GM12891 (cell line): ENCODE results near the gene CMKLR1.

Experiments used
- DNase-seq: peaks from one replicate; pipeline ENCODE4 v3.0.0; 2011; ENCODE audit warnings: low spot score; ENCODE audit not compliant: insufficient read length
- FAIRE-seq: peaks from 2 replicates; lab custom pipeline; 2011; peaks lifted over from hg19 to GRCh38; lab: Jason Lieb, UNC
- PAX5 ChIP-seq: IDR thresholded peaks from 2 replicates; pipeline ENCODE4 v1.6.1; 2011; ENCODE audit warnings: low read length, moderate library complexity, mild to moderate bottlenecking; ENCODE audit not compliant: insufficient read depth, severe bottlenecking
- POLR2A ChIP-seq: IDR thresholded peaks from 2 replicates; pipeline ENCODE4 v1.6.1; 2011; ENCODE audit warnings: low read depth, low read length, control low read depth
- POLR2AphosphoS5 ChIP-seq: IDR thresholded peaks from 2 replicates; pipeline ENCODE4 v1.6.1; 2011; ENCODE audit warnings: low read depth, low read length, control low read depth
- POU2F2 ChIP-seq: IDR thresholded peaks from 2 replicates; pipeline ENCODE4 v1.6.1; 2011; ENCODE audit warnings: low read depth, mild to moderate bottlenecking, control low read depth, low read length, moderate library complexity
- SPI1 ChIP-seq: IDR thresholded peaks from 2 replicates; pipeline ENCODE4 v1.6.1; 2011; ENCODE audit warnings: low read depth, low read length, control low read depth
- TAF1 ChIP-seq: IDR thresholded peaks from 2 replicates; pipeline ENCODE4 v1.6.1; 2011; ENCODE audit warnings: low read depth, low read length, control low read depth

Gene CMKLR1

GRCh38 chr12:108350511-108350910, 11.4 kb upstream of the CMKLR1 start:
- FAIRE-seq (no peak), DNase-seq (no peak)
- no peak for TF ChIP-seq POU2F2
- TF ChIP-seq POLR2A, result no peak
- no peak for TF ChIP-seq SPI1
- no peak for TF ChIP-seq PAX5
- no peak for TF ChIP-seq TAF1
- TF ChIP-seq POLR2AphosphoS5, result no peak

GRCh38 chr12:108349278-108349688, 10.2 kb upstream of the CMKLR1 start:
- FAIRE-seq (no peak), DNase-seq (no peak)
- TF ChIP-seq PAX5, result no peak
- no peak for TF ChIP-seq POLR2AphosphoS5
- no peak for TF ChIP-seq POLR2A
- TF ChIP-seq SPI1, result no peak
- no peak for TF ChIP-seq POU2F2
- TF ChIP-seq TAF1, result no peak

- no peak for TF ChIP-seq POU2F2
- no peak for TF ChIP-seq POLR2A
- TF ChIP-seq TAF1, result no peak
- TF ChIP-seq SPI1, result no peak
- TF ChIP-seq PAX5, result no peak
- no peak for TF ChIP-seq POLR2AphosphoS5
- DNase-seq, result no peak
- no peak for FAIRE-seq
Measured at GRCh38 chr12:108348842-108349241, 9.7 kb upstream of the CMKLR1 start.

- FAIRE-seq (no peak), DNase-seq (no peak)
- no peak for TF ChIP-seq SPI1
- no peak for TF ChIP-seq PAX5
- no peak for TF ChIP-seq POU2F2
- no peak for TF ChIP-seq POLR2AphosphoS5
Measured at GRCh38 chr12:108346727-108347710, 7.9 kb upstream of the CMKLR1 start.

GRCh38 chr12:108345716-108346633, 6.9 kb upstream of the CMKLR1 start:
- TF ChIP-seq POLR2A, result no peak
- TF ChIP-seq TAF1, result no peak
- TF ChIP-seq POLR2AphosphoS5, result no peak
- TF ChIP-seq POU2F2, result no peak
- no peak for TF ChIP-seq PAX5
- TF ChIP-seq SPI1, result no peak
- DNase-seq (no peak), FAIRE-seq (no peak)

- DNase-seq, result no peak
- FAIRE-seq, result peak; percentile 31
- TF ChIP-seq PAX5 (no peak), SPI1 (no peak), TAF1 (no peak), POU2F2 (no peak), POLR2A (no peak)
Measured at GRCh38 chr12:108342985-108343384, 3.9 kb upstream of the CMKLR1 start.

- DNase-seq, result no peak
- FAIRE-seq, result no peak
- TF ChIP-seq PAX5 (no peak), POLR2A (no peak), SPI1 (no peak)
Measured at GRCh38 chr12:108341854-108342847, 3.0 kb upstream of the CMKLR1 start.

- no peak for TF ChIP-seq SPI1
- no peak for TF ChIP-seq POU2F2
- no peak for TF ChIP-seq TAF1
- TF ChIP-seq POLR2A, result no peak
- no peak for TF ChIP-seq POLR2AphosphoS5
- TF ChIP-seq PAX5, result no peak
- FAIRE-seq (no peak), DNase-seq (no peak)
Measured at GRCh38 chr12:108341356-108341755, 2.2 kb upstream of the CMKLR1 start.
